OCI-LY3 (cell line): Measurements from ENCODE around the gene CBFA2T2.

ENCODE experiments used
- EZH2phosphoT487 ChIP-seq: fragments of 200-600 bp; shearing (Covaris generic); IDR thresholded peaks from 2 replicates; pipeline ENCODE4 v1.6.1; 2018; ENCODE audit warnings: antibody characterized with exemption, mixed run types, low read depth
- TF ChIP-seq, protein P1 (sequence below): fragments of 200-600, 300-600 bp; sonication (generic); IDR thresholded peaks from 2 replicates; pipeline ENCODE4 v1.5.1; 2014; ENCODE audit warnings: antibody characterized with exemption, low read length, low read depth

DNA sequence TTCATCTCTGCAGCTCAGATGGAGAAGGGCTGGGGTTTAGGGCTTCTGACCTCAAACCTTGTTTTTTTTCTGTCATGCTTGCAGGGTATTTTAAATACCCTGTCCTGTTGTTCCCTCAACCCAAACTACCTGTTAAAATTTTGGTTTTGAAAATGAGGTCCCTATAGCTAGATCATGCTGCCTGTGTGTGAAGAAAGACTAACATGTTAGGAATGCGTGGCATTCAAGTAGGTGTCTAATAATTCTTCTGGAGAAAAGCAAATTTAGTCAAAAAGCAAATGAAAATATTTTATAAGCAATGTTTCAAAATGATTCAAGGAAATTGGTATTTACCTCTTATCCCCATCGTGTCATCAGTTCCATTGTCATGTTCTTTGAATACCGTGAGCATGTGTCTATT, 95.1 kb downstream of the CBFA2T2 start:
- TF ChIP-seq, protein P1, sequence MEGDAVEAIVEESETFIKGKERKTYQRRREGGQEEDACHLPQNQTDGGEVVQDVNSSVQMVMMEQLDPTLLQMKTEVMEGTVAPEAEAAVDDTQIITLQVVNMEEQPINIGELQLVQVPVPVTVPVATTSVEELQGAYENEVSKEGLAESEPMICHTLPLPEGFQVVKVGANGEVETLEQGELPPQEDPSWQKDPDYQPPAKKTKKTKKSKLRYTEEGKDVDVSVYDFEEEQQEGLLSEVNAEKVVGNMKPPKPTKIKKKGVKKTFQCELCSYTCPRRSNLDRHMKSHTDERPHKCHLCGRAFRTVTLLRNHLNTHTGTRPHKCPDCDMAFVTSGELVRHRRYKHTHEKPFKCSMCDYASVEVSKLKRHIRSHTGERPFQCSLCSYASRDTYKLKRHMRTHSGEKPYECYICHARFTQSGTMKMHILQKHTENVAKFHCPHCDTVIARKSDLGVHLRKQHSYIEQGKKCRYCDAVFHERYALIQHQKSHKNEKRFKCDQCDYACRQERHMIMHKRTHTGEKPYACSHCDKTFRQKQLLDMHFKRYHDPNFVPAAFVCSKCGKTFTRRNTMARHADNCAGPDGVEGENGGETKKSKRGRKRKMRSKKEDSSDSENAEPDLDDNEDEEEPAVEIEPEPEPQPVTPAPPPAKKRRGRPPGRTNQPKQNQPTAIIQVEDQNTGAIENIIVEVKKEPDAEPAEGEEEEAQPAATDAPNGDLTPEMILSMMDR = no peak
- TF ChIP-seq EZH2phosphoT487 = no peak
